ENCODE measurements around the gene KIFC3.

GRCh38 chr16:57840833-57841232 is 38.5 kb upstream of the KIFC3 start:
- no peak for TF ChIP-seq CTCF (IDR thresholded peaks at IDR 0.05)
- no peak for TF ChIP-seq POLR2A (IDR thresholded peaks at IDR 0.05)
